CD14-positive monocyte (primary cell): ENCODE data around the gene SBF1. TPM values are rescaled to one million over a fixed set of nuclear protein-coding genes. Genes with fewer than 3 reads are reported as not detected.
A peak's percentile ranks its signal among the peaks of the same experiment; 100 is the strongest.

Experiments used
- DNase-seq, 3 donors: peaks; one replicate each; pipeline ENCODE4 v3.0.0-alpha.2; 2011 to 2022
- H2AFZ ChIP-seq: 2 replicates; pipeline ENCODE4 v1.6.0; 2012; ENCODE audit warnings: mild to moderate bottlenecking, low read depth, low read length, inconsistent platforms; ENCODE audit not compliant: insufficient read depth, poor library complexity, severe bottlenecking
- H3K27ac ChIP-seq, 2 donors: 1 replicate in 1 of 2; 2 replicates in 1 of 2; pipeline ENCODE4 v1.5.1; 2012 to 2013; ENCODE audit warnings: low read length in 2 of 2, control low read depth in 1 of 2, inconsistent platforms in 1 of 2, low read depth in 1 of 2, mild to moderate bottlenecking in 1 of 2
- H3K27me3 ChIP-seq, 2 donors: one replicate each; pipeline versions ENCODE4 v1.6.0 to v1.6.1; 2011 to 2013; ENCODE audit warnings: low read length in 2 of 2; ENCODE audit not compliant: control insufficient read depth in 2 of 2, insufficient read depth in 2 of 2
- H3K36me3 ChIP-seq, 2 donors: replicated peaks in 1 of 2; 1 replicate in 1 of 2; 2 replicates in 1 of 2; pipeline versions ENCODE4 v1.5.1 to v1.6.1; 2012 to 2013; ENCODE audit warnings: low read length in 2 of 2, control low read depth in 1 of 2, inconsistent platforms in 1 of 2, mild to moderate bottlenecking in 1 of 2; ENCODE audit not compliant: insufficient read depth in 2 of 2, control insufficient read depth in 1 of 2
- H3K4me1 ChIP-seq, 2 donors: 1 replicate in 1 of 2; 2 replicates in 1 of 2; pipeline versions ENCODE4 v1.5.1 to v1.6.1; 2012 to 2013; ENCODE audit warnings: low read length in 2 of 2, control low read depth in 1 of 2, inconsistent platforms in 1 of 2, mild to moderate bottlenecking in 1 of 2, moderate library complexity in 1 of 2; ENCODE audit not compliant: insufficient read depth in 2 of 2, control insufficient read depth in 1 of 2
- H3K4me2 ChIP-seq: replicated peaks from 2 replicates; pipeline ENCODE3; 2012; ENCODE audit warnings: low read length, moderate library complexity, mild to moderate bottlenecking; ENCODE audit not compliant: poor library complexity, severe bottlenecking; ENCODE audit errors: extremely low read depth
- H3K4me3 ChIP-seq, 3 experiments: fragments of 200-600 bp in 1 of 3; sonication (generic) in 1 of 3; replicated peaks in 1 of 3; 1 replicate in 2 of 3; 2 replicates in 1 of 3; pipeline ENCODE4 v1.5.1; 2011 to 2013; ENCODE audit warnings: low read length in 3 of 3, mild to moderate bottlenecking in 3 of 3, control low read depth in 2 of 3, low read depth in 2 of 3, inconsistent platforms in 1 of 3, moderate library complexity in 1 of 3
- H3K79me2 ChIP-seq: 2 replicates; pipeline ENCODE4 v1.6.0; 2012; ENCODE audit warnings: mild to moderate bottlenecking, control low read depth, inconsistent platforms, low read length, moderate library complexity; ENCODE audit not compliant: insufficient read depth
- H3K9ac ChIP-seq: 2 replicates; pipeline ENCODE4 v1.6.0; 2017; ENCODE audit warnings: low read length, mild to moderate bottlenecking; ENCODE audit not compliant: insufficient read depth, poor library complexity, severe bottlenecking
- H3K9me3 ChIP-seq, 2 donors: replicated peaks in 1 of 2; 1 replicate in 1 of 2; 2 replicates in 1 of 2; pipeline versions ENCODE4 v1.5.1 to v1.6.1; 2012 to 2013; ENCODE audit warnings: low read length in 2 of 2, control low read depth in 1 of 2; ENCODE audit not compliant: control insufficient read depth in 1 of 2, insufficient read depth in 1 of 2
- H4K20me1 ChIP-seq: 2 replicates; pipeline ENCODE4 v1.6.0; 2012; ENCODE audit warnings: mild to moderate bottlenecking, low read length, control low read depth, moderate library complexity; ENCODE audit not compliant: insufficient read depth
- H3K27ac Mint-ChIP-seq, 7 donors: one replicate each; pipeline ENCODE4 v1.8.0; 2020; ENCODE audit warnings: mild to moderate bottlenecking in 7 of 7, mixed read lengths in 7 of 7, moderate library complexity in 6 of 7, inconsistent platforms in 2 of 7
- H3K27me3 Mint-ChIP-seq, 3 donors: one replicate each; pipeline ENCODE4 v1.8.0; 2021 to 2022; ENCODE audit warnings: low read depth in 3 of 3, mild to moderate bottlenecking in 3 of 3, mixed read lengths in 3 of 3, moderate library complexity in 3 of 3, inconsistent platforms in 1 of 3
- H3K36me3 Mint-ChIP-seq, 2 donors: one replicate each; pipeline ENCODE4 v1.8.0; 2020; ENCODE audit warnings: mixed read lengths in 2 of 2, inconsistent platforms in 1 of 2, mild to moderate bottlenecking in 1 of 2
- H3K4me1 Mint-ChIP-seq: one replicate; pipeline ENCODE4 v1.8.0; 2020; ENCODE audit warnings: mild to moderate bottlenecking, mixed read lengths
- H3K4me3 Mint-ChIP-seq, 2 donors: one replicate each; pipeline ENCODE4 v1.8.0; 2020; ENCODE audit warnings: mild to moderate bottlenecking in 2 of 2, mixed read lengths in 2 of 2, moderate library complexity in 1 of 2
- H3K9me3 Mint-ChIP-seq, 7 donors: one replicate each; pipeline ENCODE4 v1.8.0; 2020 to 2022; ENCODE audit warnings: mixed read lengths in 7 of 7, mild to moderate bottlenecking in 6 of 7, moderate library complexity in 6 of 7, inconsistent platforms in 2 of 7
- WGBS: methylation state at CpG from one replicate; pipeline ENCODE4 v1.1.5; 2013; ENCODE audit warnings: missing lambda C conversion rate; ENCODE audit not compliant: insufficient coverage; 5-methylcytosine and 5-hydroxymethylcytosine counted together
- intact Hi-C, 2 donors: fragments of 100-400 bp; cut with micrococcal nuclease; formaldehyde crosslinking; loops; one replicate each; pipeline versions ENCODE4 v1.15.0 to v1.15.1; 2023
- polyA plus RNA-seq, 3 donors: library from polyadenylated mRNA; depleted of rRNA in 1 of 3; unstranded in 2 of 3; stranded (reverse) in 1 of 3; fragments of 300-500 nt in 2 of 3; fragments of >200 nt in 1 of 3; fragmentation: Illumina TruSeq in 2 of 3; gene quantifications; 1 replicate in 2 of 3; 2 replicates in 1 of 3; pipeline ENCODE4 v1.2.3, GENCODE V29; 2012 to 2021
- TF ChIP-seq, protein P1 (sequence below): fragments of 200-600 bp; IDR thresholded peaks from one replicate; pipeline ENCODE4 v1.8.0; 2022; ENCODE audit warnings: antibody characterized with exemption, mild to moderate bottlenecking

Gene SBF1
- polyA plus RNA-seq, 3 donors = 4.0 to 45.9 (median 6.2) TPM

DNA sequence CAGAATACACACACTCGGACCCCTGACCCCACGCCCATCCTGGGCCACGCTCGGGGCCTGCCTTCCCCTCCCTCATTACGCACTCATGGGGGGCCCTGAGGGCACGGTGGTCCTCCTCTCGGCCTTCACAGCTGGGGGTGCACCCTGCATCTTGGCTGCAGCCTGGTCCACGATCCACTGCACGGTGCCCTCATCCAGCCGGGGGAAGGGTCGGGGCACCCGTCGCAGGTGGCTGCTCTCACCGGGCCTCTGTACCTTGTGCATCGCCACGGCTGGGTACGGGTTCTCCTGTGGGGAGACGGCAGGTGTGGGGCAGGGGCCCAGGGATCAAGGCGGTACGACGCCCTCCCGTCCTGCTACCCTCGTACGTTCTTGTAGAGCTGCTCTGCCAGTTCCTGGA lies 10.4 kb downstream of the SBF1 start:
- WGBS = 93% methylated on average over 24 of the region's 24 CpGs
- H3K4me3 Mint-ChIP-seq = no peak overlapping the region

DNA sequence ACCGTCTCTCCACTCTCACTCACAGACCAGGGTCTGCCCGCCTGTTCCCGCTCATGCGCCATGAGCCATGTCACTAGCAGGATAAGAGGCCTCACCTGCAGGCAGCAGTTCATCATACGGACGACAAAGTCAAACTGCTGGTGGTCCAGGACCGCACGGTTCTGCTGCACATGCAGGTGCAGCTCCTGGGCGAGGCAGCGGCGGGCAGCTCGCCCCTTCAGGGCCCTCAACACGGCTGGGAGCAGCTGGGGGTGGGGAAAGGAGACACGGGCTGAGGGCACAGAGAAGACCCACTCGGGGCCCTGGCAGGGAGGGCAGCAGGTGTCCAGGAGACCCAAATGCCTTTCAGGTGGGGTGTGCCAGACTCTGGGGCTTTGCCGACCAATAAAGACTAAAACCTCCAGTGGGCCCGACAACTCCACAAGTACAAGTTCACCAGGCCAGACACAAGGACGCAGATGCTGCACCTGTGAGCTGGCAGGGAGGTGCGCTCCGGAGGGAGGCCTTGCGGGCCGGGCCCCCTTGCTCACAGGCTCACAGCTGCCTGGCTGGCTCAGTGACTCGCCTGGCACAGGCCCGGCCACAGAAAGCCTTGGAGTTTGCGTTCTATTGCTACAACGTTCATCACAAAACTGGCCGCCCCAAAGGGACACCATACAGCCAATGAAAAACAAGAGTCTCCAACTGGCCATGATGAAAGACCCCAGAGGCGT lies 11.5 kb downstream of the SBF1 start:
- Histone ChIP-seq H3K79me2 (peaks cover under 1% of the 10 kb centered on the region), H2AFZ (no peak overlapping the region), H3K4me1 (no peaks in the 10 kb centered on the region), H3K9me3 (no peaks in the 10 kb centered on the region), H3K4me2 (no peak overlapping the region), H3K9ac (no peak overlapping the region), H3K4me3 (no peak overlapping the region), H3K36me3 (peaks cover 92 to 100% of the 10 kb centered on the region in 2 donors), H4K20me1 (peaks cover 23% of the 10 kb centered on the region), H3K27ac (no peak overlapping the region), H3K27me3 (no peaks in the 10 kb centered on the region)
- Mint-ChIP-seq H3K4me1 (no peaks in the 10 kb centered on the region), H3K36me3 (peaks cover 71 to 96% of the 10 kb centered on the region in 2 donors), H3K27ac (peak overlapping the region in 1 of 7 donors; percentile 23), H3K27me3 (peaks cover 0 to 2% (median 0%) of the 10 kb centered on the region in 3 donors), H3K4me3 (no peak overlapping the region), H3K9me3 (peaks cover 0 to 3% (median 0%) of the 10 kb centered on the region in 7 donors)
- WGBS = 97% methylated on average over 28 of the region's 28 CpGs
- TF ChIP-seq, protein P1, sequence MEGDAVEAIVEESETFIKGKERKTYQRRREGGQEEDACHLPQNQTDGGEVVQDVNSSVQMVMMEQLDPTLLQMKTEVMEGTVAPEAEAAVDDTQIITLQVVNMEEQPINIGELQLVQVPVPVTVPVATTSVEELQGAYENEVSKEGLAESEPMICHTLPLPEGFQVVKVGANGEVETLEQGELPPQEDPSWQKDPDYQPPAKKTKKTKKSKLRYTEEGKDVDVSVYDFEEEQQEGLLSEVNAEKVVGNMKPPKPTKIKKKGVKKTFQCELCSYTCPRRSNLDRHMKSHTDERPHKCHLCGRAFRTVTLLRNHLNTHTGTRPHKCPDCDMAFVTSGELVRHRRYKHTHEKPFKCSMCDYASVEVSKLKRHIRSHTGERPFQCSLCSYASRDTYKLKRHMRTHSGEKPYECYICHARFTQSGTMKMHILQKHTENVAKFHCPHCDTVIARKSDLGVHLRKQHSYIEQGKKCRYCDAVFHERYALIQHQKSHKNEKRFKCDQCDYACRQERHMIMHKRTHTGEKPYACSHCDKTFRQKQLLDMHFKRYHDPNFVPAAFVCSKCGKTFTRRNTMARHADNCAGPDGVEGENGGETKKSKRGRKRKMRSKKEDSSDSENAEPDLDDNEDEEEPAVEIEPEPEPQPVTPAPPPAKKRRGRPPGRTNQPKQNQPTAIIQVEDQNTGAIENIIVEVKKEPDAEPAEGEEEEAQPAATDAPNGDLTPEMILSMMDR = no peak
- DNase-seq = no peak
- intact Hi-C loops = no loop called here

More for the DNA sequence above, 10.4 kb downstream of the SBF1 start:
- Histone ChIP-seq H3K9me3 (no peaks in the 10 kb centered on the region), H3K27ac (no peak overlapping the region), H3K4me2 (no peak overlapping the region), H3K9ac (no peak overlapping the region), H2AFZ (no peak overlapping the region), H4K20me1 (peaks cover 34% of the 10 kb centered on the region), H3K4me1 (peaks cover 0 to under 1% of the 10 kb centered on the region in 2 donors), H3K79me2 (peaks cover 8% of the 10 kb centered on the region), H3K4me3 (no peak overlapping the region), H3K36me3 (peaks cover 81 to 90% of the 10 kb centered on the region in 2 donors), H3K27me3 (no peaks in the 10 kb centered on the region)
- Mint-ChIP-seq H3K4me1 (peaks cover 3% of the 10 kb centered on the region), H3K9me3 (peaks cover 0 to 3% (median 0%) of the 10 kb centered on the region in 7 donors), H3K27me3 (peaks cover 0 to 2% (median 0%) of the 10 kb centered on the region in 3 donors), H3K36me3 (peaks cover 63 to 89% of the 10 kb centered on the region in 2 donors), H3K27ac (no peak overlapping the region)
- intact Hi-C loops = no loop called here
- no peak for DNase-seq
- TF ChIP-seq, protein P1 = no peak
